ENCODE data around the gene ODF2.
"Not testable (repeated sequence)": the region's sequence is repeated elsewhere in the genome, so short reads cannot be mapped to it uniquely, and the experiment has no call there.

Gene ODF2

GRCh38 chr9:128499920-128500319 lies 44.1 kb downstream of the ODF2 start (continued):
- TF ChIP-seq CSDC2 (CRISPR knock-in tag; IDR thresholded peaks at IDR 0.05) (no peak), RARB (CRISPR knock-in tag; IDR thresholded peaks at IDR 0.05) (no peak), OSR1 (CRISPR knock-in tag; IDR thresholded peaks at IDR 0.05) (no peak), ZC3H10 (CRISPR knock-in tag; IDR thresholded peaks at IDR 0.05) (no peak), TCF4 (CRISPR knock-in tag; IDR thresholded peaks at IDR 0.05; ENCODE audit: borderline replicate concordance) (no peak)
- TF ChIP-seq, protein P1, sequence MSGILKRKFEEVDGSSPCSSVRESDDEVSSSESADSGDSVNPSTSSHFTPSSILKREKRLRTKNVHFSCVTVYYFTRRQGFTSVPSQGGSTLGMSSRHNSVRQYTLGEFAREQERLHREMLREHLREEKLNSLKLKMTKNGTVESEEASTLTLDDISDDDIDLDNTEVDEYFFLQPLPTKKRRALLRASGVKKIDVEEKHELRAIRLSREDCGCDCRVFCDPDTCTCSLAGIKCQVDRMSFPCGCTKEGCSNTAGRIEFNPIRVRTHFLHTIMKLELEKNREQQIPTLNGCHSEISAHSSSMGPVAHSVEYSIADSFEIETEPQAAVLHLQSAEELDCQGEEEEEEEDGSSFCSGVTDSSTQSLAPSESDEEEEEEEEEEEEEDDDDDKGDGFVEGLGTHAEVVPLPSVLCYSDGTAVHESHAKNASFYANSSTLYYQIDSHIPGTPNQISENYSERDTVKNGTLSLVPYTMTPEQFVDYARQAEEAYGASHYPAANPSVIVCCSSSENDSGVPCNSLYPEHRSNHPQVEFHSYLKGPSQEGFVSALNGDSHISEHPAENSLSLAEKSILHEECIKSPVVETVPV (CRISPR knock-in tag; IDR thresholded peaks at IDR 0.05) = no peak

DNA sequence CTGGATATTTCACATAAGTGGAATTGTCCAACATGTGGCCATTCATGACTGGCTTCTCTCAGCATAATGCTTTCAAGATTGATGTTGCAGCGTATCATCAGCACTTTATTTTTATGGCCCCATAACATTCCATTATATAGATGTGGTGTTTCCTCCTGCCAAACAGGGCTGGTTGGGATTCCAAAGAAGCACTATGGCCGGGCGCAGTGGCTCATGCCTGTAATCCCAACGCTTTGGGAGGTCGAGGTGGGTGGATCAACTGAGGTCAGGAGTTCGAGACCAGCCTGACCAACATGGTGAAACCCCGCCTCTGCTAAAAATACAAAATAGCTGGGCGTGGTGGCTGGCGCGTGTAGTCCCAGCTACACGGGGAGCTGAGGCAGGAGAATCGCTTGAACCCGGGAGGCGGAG lies 47.6 kb downstream of the ODF2 start:
- not testable (repeated sequence) for ATAC-seq

- TF ChIP-seq TCF4 (CRISPR knock-in tag; IDR thresholded peaks at IDR 0.05; ENCODE audit: borderline replicate concordance) = no peak
- TF ChIP-seq, protein P1 (CRISPR knock-in tag; IDR thresholded peaks at IDR 0.05) = no peak
- TF ChIP-seq, protein P2, sequence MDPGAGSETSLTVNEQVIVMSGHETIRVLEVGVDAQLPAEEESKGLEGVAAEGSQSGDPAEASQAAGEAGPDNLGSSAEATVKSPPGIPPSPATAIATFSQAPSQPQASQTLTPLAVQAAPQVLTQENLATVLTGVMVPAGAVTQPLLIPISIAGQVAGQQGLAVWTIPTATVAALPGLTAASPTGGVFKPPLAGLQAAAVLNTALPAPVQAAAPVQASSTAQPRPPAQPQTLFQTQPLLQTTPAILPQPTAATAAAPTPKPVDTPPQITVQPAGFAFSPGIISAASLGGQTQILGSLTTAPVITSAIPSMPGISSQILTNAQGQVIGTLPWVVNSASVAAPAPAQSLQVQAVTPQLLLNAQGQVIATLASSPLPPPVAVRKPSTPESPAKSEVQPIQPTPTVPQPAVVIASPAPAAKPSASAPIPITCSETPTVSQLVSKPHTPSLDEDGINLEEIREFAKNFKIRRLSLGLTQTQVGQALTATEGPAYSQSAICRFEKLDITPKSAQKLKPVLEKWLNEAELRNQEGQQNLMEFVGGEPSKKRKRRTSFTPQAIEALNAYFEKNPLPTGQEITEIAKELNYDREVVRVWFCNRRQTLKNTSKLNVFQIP (CRISPR knock-in tag; IDR thresholded peaks at IDR 0.05; ENCODE audit: borderline replicate concordance, low read depth) = no peak
- no peak for TF ChIP-seq ZFP30 (CRISPR knock-in tag; IDR thresholded peaks at IDR 0.05)
- TF ChIP-seq ZNF565 (CRISPR knock-in tag; conservative IDR thresholded peaks at IDR 0.05; ENCODE audit: low read depth) = no peak
- peak; percentile 16; the same call in 2 of the 3 replicates for ATAC-seq
Measured at GRCh38 chr9:128503870-128504269, 48.1 kb downstream of the ODF2 start.

GRCh38 chr9:128504485-128505413 lies 48.9 kb downstream of the ODF2 start, which contains the start of gene GLE1:
Gene GLE1 (plus strand): TSS chr9:128504719. CDS start chr9:128504806, 87 bp downstream.
- TF ChIP-seq RARB (CRISPR knock-in tag; IDR thresholded peaks at IDR 0.05) (no peak), ZNF565 (CRISPR knock-in tag; conservative IDR thresholded peaks at IDR 0.05; ENCODE audit: low read depth) (no peak), ZNF70 (CRISPR knock-in tag; IDR thresholded peaks at IDR 0.05) (no peak), ARNTL (CRISPR knock-in tag; IDR thresholded peaks at IDR 0.05; ENCODE audit: borderline replicate concordance, low read depth) (no peak), OSR1 (CRISPR knock-in tag; IDR thresholded peaks at IDR 0.05) (no peak), CSDC2 (CRISPR knock-in tag; IDR thresholded peaks at IDR 0.05) (no peak), SNAI2 (CRISPR knock-in tag; IDR thresholded peaks at IDR 0.05) (no peak), TCF4 (CRISPR knock-in tag; IDR thresholded peaks at IDR 0.05; ENCODE audit: borderline replicate concordance) (no peak), ISL1 (CRISPR knock-in tag; IDR thresholded peaks at IDR 0.05) (no peak), ZFP3 (CRISPR knock-in tag; IDR thresholded peaks at IDR 0.05) (no peak), ZFP30 (CRISPR knock-in tag; IDR thresholded peaks at IDR 0.05) (no peak), GLIS3 (CRISPR knock-in tag; IDR thresholded peaks at IDR 0.05) (no peak), TOX (CRISPR knock-in tag; IDR thresholded peaks at IDR 0.05; ENCODE audit: borderline replicate concordance) (no peak), BACH2 (CRISPR knock-in tag; IDR thresholded peaks at IDR 0.05; ENCODE audit: borderline replicate concordance) (no peak), CREB5 (CRISPR knock-in tag; IDR thresholded peaks at IDR 0.05; ENCODE audit: low read depth) (no peak), ZC3H10 (CRISPR knock-in tag; IDR thresholded peaks at IDR 0.05) (no peak), ZNF8 (CRISPR knock-in tag; IDR thresholded peaks at IDR 0.05) (no peak)
- TF ChIP-seq, protein P2 (CRISPR knock-in tag; IDR thresholded peaks at IDR 0.05; ENCODE audit: borderline replicate concordance, low read depth) = no peak
- TF ChIP-seq, protein P1 (CRISPR knock-in tag; IDR thresholded peaks at IDR 0.05) = no peak
- TF ChIP-seq, protein P3, sequence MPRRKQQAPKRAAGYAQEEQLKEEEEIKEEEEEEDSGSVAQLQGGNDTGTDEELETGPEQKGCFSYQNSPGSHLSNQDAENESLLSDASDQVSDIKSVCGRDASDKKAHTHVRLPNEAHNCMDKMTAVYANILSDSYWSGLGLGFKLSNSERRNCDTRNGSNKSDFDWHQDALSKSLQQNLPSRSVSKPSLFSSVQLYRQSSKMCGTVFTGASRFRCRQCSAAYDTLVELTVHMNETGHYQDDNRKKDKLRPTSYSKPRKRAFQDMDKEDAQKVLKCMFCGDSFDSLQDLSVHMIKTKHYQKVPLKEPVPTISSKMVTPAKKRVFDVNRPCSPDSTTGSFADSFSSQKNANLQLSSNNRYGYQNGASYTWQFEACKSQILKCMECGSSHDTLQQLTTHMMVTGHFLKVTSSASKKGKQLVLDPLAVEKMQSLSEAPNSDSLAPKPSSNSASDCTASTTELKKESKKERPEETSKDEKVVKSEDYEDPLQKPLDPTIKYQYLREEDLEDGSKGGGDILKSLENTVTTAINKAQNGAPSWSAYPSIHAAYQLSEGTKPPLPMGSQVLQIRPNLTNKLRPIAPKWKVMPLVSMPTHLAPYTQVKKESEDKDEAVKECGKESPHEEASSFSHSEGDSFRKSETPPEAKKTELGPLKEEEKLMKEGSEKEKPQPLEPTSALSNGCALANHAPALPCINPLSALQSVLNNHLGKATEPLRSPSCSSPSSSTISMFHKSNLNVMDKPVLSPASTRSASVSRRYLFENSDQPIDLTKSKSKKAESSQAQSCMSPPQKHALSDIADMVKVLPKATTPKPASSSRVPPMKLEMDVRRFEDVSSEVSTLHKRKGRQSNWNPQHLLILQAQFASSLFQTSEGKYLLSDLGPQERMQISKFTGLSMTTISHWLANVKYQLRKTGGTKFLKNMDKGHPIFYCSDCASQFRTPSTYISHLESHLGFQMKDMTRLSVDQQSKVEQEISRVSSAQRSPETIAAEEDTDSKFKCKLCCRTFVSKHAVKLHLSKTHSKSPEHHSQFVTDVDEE (CRISPR knock-in tag; IDR thresholded peaks at IDR 0.05) = no peak
- ATAC-seq = peak; percentile 97
